HG02885 (cell line): Measurements from ENCODE around the gene ALDH3B2.
"Not testable (repeated sequence)": the region's sequence is repeated elsewhere in the genome, so short reads cannot be mapped to it uniquely, and the experiment has no call there.

Source experiments
- ATAC-seq: cut with Tn5 transposase; IDR thresholded peaks from one replicate; pipeline ENCODE4 v1.9.1; 2021; ENCODE audit warnings: mild to moderate bottlenecking; ENCODE audit not compliant: unreplicated experiment, poor library complexity

ALDH3B2 gene

DNA sequence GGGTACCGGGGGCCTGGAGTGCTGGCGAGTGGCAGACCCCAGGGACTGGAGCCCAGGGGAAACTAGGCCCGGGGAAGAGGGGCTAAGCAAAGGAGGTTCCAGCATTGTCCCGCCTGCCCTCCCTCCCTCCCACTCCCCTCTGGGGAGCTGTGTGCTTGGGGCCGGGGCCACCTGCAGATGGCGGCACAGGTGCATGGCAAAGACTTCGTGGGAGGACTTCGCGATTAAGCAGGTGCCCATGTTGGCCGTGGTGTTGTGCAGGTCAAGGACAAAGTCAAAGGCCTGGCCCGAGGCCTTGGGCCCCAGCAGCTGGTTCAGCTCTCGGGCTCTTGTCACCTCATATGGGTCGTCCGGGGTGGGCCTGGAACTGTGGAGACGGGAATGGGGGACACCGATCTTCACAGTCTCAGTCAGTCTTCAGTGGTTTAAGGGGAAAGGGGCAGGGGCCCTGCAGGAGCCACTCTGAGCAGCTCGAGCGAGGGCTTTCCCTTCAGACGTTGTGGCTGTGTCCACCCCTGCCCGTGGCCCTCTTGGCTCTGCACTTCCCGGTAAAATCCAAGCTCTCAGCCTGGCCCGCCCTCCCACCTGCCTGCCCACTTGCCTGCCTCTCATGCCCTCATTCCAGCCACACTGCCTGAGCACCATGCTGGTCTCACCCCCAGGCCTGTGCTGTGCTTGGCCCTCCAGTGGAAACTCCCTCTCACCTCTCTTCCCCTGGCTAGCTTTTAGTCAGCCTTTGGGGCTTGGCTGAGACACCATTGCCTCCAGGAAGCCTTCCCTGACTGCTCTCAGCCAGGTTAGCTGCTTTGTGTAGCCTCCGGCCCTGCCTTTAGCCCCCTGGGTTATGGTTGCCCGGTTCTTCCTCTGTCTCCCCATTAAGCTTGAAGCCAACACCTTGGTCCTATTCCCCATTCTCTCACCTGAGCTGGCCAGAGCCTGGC lies 28.6 kb downstream of the ALDH3B2 start:
- no peak for ATAC-seq

DNA sequence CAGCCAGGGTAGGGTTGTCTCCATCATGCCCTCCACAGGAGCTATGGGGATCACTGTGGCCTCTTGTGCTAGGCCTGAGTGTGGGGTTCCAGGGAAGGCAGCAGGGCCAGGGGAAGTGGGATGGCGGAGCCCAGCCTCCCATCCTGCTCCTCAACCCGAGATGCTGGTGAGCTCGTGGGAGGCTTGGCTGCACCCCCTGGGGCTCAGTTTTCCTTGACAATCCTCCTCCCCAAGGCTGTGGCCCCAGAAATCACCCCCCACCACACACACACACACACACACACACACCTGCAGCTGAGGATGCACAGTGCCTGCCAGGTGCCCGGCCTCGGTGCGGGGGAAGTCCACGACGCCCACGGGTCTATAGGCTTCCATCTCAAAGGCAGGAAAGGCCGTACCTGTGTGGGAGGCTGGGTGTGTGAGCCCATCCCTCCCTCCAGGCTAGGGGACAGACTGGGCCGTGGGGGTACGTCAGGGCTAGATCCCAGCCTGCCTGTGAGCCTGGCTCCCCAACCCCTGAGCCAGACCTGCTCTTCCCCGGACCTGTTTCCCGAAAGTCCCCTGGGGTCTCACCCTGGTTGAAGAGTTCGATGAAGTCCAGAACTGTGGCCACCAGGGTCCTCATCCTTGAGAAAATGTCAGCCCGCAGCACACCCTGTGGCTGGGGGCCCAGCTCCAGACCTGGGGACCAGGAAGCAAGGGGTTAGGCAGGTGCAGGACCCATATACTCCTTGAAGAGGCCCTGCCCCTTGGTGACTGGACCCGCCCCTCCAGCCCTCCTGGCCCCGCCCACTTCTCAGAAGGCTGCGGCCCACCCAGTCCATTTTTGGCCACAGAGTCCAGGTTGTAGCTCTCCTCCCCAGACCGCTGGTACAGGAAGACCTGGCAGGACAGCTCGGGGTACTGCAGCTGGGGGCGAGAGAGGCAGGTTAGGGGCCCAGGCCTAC lies 29.7 kb downstream of the ALDH3B2 start:
- no peak for ATAC-seq

DNA sequence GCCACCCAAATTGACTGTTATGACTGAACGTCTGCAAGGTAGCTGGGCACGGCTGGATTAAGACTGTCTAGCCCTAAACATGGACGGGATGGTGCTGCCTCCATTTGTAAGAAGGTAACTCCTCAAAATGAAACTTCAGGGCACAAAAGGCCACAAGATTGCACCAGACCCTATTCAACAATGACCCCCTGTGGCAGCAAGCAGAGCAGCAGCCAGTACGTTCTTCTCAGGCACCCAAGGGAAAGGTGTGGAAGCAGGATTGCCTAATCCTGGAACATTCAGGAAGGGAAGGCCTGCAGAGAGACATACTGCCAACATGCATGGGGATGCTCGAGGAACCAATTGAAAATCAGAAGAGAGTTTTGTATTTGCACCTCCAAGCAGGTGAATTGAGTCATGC lies 30.4 kb downstream of the ALDH3B2 start:
- ATAC-seq, result no peak

GRCh38 chr11:67642173-67643120 lies 32.0 kb downstream of the ALDH3B2 start:
- no peak for ATAC-seq

GRCh38 chr11:67641338-67642172 lies 32.9 kb downstream of the ALDH3B2 start:
- ATAC-seq, result no peak

DNA sequence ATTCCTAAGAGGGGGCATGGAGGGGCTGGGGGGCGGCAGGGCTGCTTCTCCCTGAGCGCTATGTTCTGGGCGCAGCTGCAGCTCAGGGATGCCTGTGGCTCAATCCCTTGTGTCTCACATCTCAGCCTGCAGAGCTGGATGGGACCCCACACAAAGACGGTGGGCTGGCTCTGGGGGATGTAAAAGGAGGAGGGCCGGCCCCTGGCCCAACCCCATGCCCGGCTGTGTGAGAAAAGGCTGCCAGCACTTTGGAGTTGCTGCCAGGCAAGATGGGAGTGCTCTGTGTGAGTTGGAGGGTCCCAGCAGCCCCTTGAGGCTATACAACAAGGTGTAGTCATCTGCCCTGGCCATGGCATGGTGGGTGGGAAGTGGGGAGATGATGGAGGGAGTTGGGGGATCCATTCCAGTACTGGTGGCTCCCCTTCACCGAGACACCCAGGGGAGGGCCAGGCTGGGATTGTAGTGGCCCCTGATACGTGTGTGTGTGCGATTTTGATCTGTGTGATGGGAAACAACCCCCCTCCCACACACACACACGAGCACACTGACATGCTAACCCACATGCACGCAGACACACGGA lies 33.6 kb downstream of the ALDH3B2 start:
- no peak for ATAC-seq

- peak; percentile 49 for ATAC-seq
Observed at GRCh38 chr11:67640021-67640757, 34.2 kb downstream of the ALDH3B2 start.

DNA sequence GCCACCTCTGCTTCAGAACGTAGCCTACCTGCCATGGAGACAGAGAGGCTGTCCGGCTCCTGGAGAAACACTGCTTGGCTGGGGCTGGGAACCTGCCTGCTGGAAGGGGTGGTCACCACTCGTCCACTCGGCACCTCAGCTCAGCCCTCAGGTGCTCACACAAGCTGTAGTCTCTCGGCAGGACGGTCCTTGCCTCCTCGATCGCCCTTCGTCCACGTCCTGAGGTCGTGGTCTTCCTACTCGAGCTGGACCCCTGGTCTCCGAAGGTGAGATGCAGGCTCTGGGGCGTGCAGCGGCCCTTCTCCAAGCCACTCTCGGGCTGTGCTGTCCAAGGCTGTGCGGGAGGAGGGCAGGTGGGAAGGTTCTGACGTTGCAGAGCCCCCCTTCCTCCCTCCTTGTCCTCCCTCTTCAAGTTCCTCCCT lies 35.0 kb downstream of the ALDH3B2 start, which contains the start of gene TBX10:
TSS of gene TBX10 (minus strand) at position 326 of the 422 bp plus-strand sequence. CDS start at position 35, 291 bp downstream.
- no peak for ATAC-seq

- no peak for ATAC-seq
Observed at GRCh38 chr11:67638535-67639437, 35.6 kb downstream of the ALDH3B2 start.

GRCh38 chr11:67637441-67637840 lies 37.0 kb downstream of the ALDH3B2 start:
- not testable (repeated sequence) for ATAC-seq

GRCh38 chr11:67636962-67637361 lies 37.5 kb downstream of the ALDH3B2 start:
- no peak for ATAC-seq

DNA sequence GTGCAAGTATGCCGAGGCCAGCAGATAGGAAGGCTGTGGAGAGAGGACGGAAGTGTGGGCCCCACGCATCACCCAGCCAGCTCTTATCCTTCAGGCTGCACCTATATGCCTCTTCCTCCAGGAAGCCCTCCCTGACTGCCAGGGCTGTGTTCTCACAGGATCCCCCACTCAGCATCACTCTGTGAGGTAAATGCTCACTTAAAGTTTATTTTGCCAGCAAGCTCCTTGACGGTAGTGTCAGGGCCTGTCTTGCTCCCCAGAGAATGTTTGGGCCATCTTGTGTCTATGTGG lies 39.2 kb downstream of the ALDH3B2 start:
- ATAC-seq, result no peak

DNA sequence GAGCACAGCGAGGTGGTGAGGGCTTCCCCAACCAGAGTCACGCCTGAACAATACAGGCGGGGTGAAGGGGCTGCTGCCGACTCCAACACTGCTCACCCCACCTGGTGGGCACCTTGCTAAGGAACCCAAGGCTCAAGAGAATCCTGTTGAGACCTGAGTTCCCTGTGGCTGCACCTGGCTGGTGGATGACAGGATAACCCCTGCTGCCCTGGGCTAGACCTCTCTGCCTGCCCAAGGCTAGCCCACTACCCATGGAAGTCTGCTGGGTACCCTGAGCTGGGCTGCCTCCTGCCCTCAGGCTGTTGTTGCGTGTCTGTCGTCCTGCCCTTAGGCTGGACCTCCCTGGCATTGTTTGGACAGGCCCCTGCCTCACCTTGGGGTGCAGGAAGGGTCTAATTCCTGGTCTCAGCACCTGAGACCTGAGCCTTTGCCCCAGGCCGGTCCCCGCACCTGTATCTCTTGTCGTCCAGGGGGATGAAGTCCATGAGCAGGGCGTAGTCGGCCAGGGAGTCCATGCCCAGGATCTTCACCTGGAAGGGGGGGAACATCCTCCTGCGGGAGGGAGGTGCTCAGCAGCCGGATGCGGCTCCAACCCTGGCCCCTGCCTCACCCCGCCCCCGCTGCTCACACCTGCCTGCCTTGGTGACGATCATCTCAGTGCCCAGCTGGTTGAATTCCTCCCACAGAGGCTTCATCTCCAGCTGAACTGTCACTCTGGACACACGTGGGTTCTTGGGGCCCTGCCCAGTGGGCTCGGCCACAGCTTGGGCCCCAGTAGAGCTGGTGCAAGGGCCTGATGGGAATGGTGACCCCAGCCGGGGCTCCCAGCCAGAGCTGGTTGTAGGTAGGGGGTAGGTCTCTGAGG lies 39.8 kb downstream of the ALDH3B2 start:
- no peak for ATAC-seq

- ATAC-seq, result no peak
Observed at GRCh38 chr11:67633758-67634365, 40.6 kb downstream of the ALDH3B2 start.

DNA sequence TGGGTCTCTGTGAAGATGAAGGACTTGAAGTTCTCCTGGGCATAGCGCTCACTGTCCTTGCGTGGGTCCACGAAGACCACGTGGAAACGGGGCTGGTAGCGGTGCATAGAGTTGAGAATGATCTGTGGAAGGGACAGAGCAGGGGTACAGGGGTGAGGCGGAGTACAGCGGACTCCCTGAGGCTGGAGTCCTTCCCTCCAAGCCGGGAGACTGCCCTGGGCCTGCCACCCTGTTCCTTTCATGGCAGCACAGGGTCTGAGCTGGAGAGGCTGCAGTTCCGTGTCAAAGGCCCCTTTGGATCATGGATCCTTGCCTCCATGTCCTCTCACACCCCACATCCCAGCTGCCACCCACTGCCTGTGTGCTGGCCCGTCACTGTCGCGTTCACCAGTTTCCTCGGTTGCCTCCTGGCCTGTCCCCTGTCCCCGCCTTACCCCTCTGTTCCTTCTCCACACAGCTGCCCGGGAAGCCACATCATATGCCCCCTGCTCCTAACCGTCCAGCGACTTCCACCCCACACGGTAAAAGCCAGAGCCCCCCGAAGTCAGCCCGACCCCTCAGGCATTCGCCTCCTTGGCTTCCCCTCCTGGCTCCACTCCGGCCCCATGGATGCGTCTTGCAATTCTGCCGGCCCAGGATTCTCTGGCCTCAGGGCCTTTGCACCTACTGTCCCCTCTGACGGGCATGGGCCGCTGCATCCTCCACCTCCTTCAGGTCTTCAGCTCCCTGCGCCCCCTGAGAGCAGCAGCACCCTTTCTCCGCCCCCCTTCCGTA lies 41.3 kb downstream of the ALDH3B2 start:
- no peak for ATAC-seq
